ENCODE data around the gene CIZ1. TPM values are rescaled to one million over a fixed set of nuclear protein-coding genes. Genes with fewer than 3 reads are reported as not detected.

The CIZ1 gene
- total RNA-seq, 1 experiment from 2014 or later = 111 TPM

GRCh38 chr9:128150594-128151308, 40.6 kb downstream of the CIZ1 start:
- BruUV-seq (replicated peaks) = no TSS peak

GRCh38 chr9:128149951-128150593, 41.3 kb downstream of the CIZ1 start:
- no peaks in the 10 kb centered on the region for H3K9me3 ChIP-seq (ENCODE audit: control insufficient read depth, insufficient read depth, low read depth, low read length)
- H3K27ac ChIP-seq (ENCODE audit: low read length) = no peak overlapping the region
- no TSS peak for BruUV-seq (replicated peaks)
- ChIA-PET POLR2A (no interaction called here), CTCF (no interaction called here)
- intact Hi-C loops (cut with micrococcal nuclease; ENCODE audit: unreplicated experiment) = no loop called here
- peaks cover 5% of the 10 kb centered on the region for H3K4me1 ChIP-seq (ENCODE audit: control insufficient read depth, insufficient read depth, low read length)
- TF ChIP-seq TCF7L2 (IDR thresholded peaks at IDR 0.05; ENCODE audit: low read depth, low read length) = no peak
- no peak for TF ChIP-seq POLR2AphosphoS5 (IDR thresholded peaks at IDR 0.05; ENCODE audit: low read depth, low read length)
- TF ChIP-seq CTCF (IDR thresholded peaks at IDR 0.05) = no peak
- TF ChIP-seq SIN3A (IDR thresholded peaks at IDR 0.05; ENCODE audit: borderline replicate concordance, insufficient read depth, low read depth, low read length) = no peak
- TF ChIP-seq REST (IDR thresholded peaks at IDR 0.05; ENCODE audit: insufficient read depth in 1 of 2, low read depth in 2 of 2, low read length in 1 of 2) = no peak
- no peaks in the 10 kb centered on the region for H3K36me3 ChIP-seq (ENCODE audit: control insufficient read depth, insufficient read depth, low read length)
- no peak for ATAC-seq
- in situ Hi-C loops (cut with HindIII; ENCODE audit: low pct_unique_long_range_greater_than_20kb, low sequenced_read_pairs) = no loop called here
- no peak overlapping the region for H3K4me3 ChIP-seq (ENCODE audit: low read depth in 2 of 2, low read length in 2 of 2)
- no peak for DNase-seq (ENCODE audit: low read depth, low spot score)
- H3K27me3 ChIP-seq (ENCODE audit: control insufficient read depth, insufficient read depth, low read length) = no peaks in the 10 kb centered on the region

More at GRCh38 chr9:128150594-128151308, 40.6 kb downstream of the CIZ1 start:
- H3K9me3 ChIP-seq (ENCODE audit: control insufficient read depth, insufficient read depth, low read depth, low read length) = no peaks in the 10 kb centered on the region
- H3K4me1 ChIP-seq (ENCODE audit: control insufficient read depth, insufficient read depth, low read length) = peaks cover 5% of the 10 kb centered on the region
- no peaks in the 10 kb centered on the region for H3K27me3 ChIP-seq (ENCODE audit: control insufficient read depth, insufficient read depth, low read length)
- CTCF ChIA-PET = no interaction called here
- TF ChIP-seq TCF7L2 (IDR thresholded peaks at IDR 0.05; ENCODE audit: low read depth, low read length) (no peak), CTCF (IDR thresholded peaks at IDR 0.05) (no peak), POLR2AphosphoS5 (IDR thresholded peaks at IDR 0.05; ENCODE audit: low read depth, low read length) (no peak), SIN3A (IDR thresholded peaks at IDR 0.05; ENCODE audit: borderline replicate concordance, insufficient read depth, low read depth, low read length) (no peak), REST (IDR thresholded peaks at IDR 0.05; ENCODE audit: insufficient read depth in 1 of 2, low read depth in 2 of 2, low read length in 1 of 2) (no peak)
- no peak overlapping the region for H3K27ac ChIP-seq (ENCODE audit: low read length)
- POLR2A ChIA-PET = no interaction called here
- ATAC-seq = no peak
- no peaks in the 10 kb centered on the region for H3K36me3 ChIP-seq (ENCODE audit: control insufficient read depth, insufficient read depth, low read length)
- in situ Hi-C loops (cut with HindIII; ENCODE audit: low pct_unique_long_range_greater_than_20kb, low sequenced_read_pairs) (no loop called here), intact Hi-C loops (cut with micrococcal nuclease; ENCODE audit: unreplicated experiment) (no loop called here)
- no peak for DNase-seq (ENCODE audit: low read depth, low spot score)
- H3K4me3 ChIP-seq (ENCODE audit: low read depth in 2 of 2, low read length in 2 of 2) = no peak overlapping the region
